A549 (cell line): ENCODE measurements around the gene TLCD4. TPM values are rescaled to one million over a fixed set of nuclear protein-coding genes. Genes with fewer than 3 reads are reported as not detected.

ENCODE experiments used
- ATAC-seq, 2 experiments: fragments of 200-7000 bp in 1 of 2; fragments of >200 bp in 1 of 2; cut with Nextera tagmentation in 1 of 2; cut with Tn5 transposase in 1 of 2; 3 replicates each; pipeline versions ENCODE4 v1.8.0 to v1.9.1; 2018 to 2020; ENCODE audit warnings: mild to moderate bottlenecking in 1 of 2, moderate library complexity in 1 of 2
- CTCF ChIA-PET: fragments of 300-600 bp; sonication (Branson Sonifier 250); formaldehyde crosslinking; extraction: SDS; loops from one replicate; lab custom pipeline; 2021; ENCODE audit warnings: antibody characterized with exemption, inconsistent platforms; lab: Yijun Ruan, JAX
- POLR2A ChIA-PET: fragments of 350-600 bp; formaldehyde crosslinking; extraction: SDS; loops from one replicate; lab custom pipeline; 2021; ENCODE audit warnings: antibody characterized with exemption, inconsistent platforms; lab: Yijun Ruan, JAX
- DNase-seq, 2 experiments: peaks; one replicate each; pipeline versions ENCODE4 v3.0.0 to v3.0.0-alpha.2; 2011 to 2016; ENCODE audit warnings: low read depth in 1 of 2, low spot score in 1 of 2
- FAIRE-seq: peaks from 2 replicates; lab custom pipeline; 2011; peaks lifted over from hg19 to GRCh38; lab: Jason Lieb, UNC
- H3K27ac ChIP-seq, 2 experiments: fragments of >200 bp; sonication (Bioruptor Twin); formaldehyde crosslinking; 3 replicates each; pipeline ENCODE4 v1.5.1; 2016 to 2017
- H3K4me1 ChIP-seq: fragments of >200 bp; sonication (Bioruptor Twin); formaldehyde crosslinking; 3 replicates; pipeline ENCODE4 v1.6.1; 2016
- H3K4me2 ChIP-seq: fragments of >200 bp; sonication (Bioruptor Twin); formaldehyde crosslinking; 3 replicates; pipeline ENCODE4 v1.6.1; 2016
- H3K4me3 ChIP-seq: fragments of >200 bp; sonication (Bioruptor Twin); formaldehyde crosslinking; 3 replicates; pipeline ENCODE4 v1.5.1; 2016
- H3K9me3 ChIP-seq: fragments of >200 bp; sonication (Bioruptor Twin); formaldehyde crosslinking; 3 replicates; pipeline ENCODE4 v1.6.1; 2016
- CBX8 ChIP-seq: fragments of 200-600 bp; sonication (generic); IDR thresholded peaks from 2 replicates; pipeline ENCODE4 v1.6.1; 2016
- CEBPB ChIP-seq, 2 experiments: fragments of >200 bp in 1 of 2; sonication (Bioruptor Twin) in 1 of 2; formaldehyde crosslinking in 1 of 2; IDR thresholded peaks; 2 replicates each; pipeline ENCODE4 v1.6.1; 2012 to 2016
- CHD2 ChIP-seq: fragments of 150-350 bp; IDR thresholded peaks from 2 replicates; pipeline ENCODE4 v1.6.1; 2014; ENCODE audit warnings: low read length; ENCODE audit not compliant: partially characterized antibody
- CHD4 ChIP-seq: fragments of 200-600 bp; sonication (generic); IDR thresholded peaks from 2 replicates; pipeline ENCODE4 v1.6.1; 2016; ENCODE audit warnings: antibody characterized with exemption, mild to moderate bottlenecking, borderline replicate concordance
- CTCF ChIP-seq: fragments of >200 bp; sonication (Bioruptor Twin); formaldehyde crosslinking; IDR thresholded peaks from 3 replicates; pipeline ENCODE4 v1.5.1; 2016
- E2F6 ChIP-seq: IDR thresholded peaks from 2 replicates; pipeline ENCODE4 v1.6.1; 2012; ENCODE audit warnings: low read depth, borderline replicate concordance
- FOSB ChIP-seq: fragments of 250-450 bp; sonication (Bioruptor Pico); IDR thresholded peaks from 2 replicates; pipeline ENCODE4 v1.5.0; 2020; ENCODE audit warnings: mild to moderate bottlenecking, moderate library complexity
- HOXB5 ChIP-seq: fragments of 250-450 bp; sonication (Bioruptor Pico); IDR thresholded peaks from 2 replicates; pipeline ENCODE4 v1.5.0; 2020; ENCODE audit warnings: mild to moderate bottlenecking, moderate library complexity
- JUN ChIP-seq, 2 experiments: fragments of >200 bp; sonication (Bioruptor Twin); formaldehyde crosslinking; IDR thresholded peaks; 2 replicates in 1 of 2; 3 replicates in 1 of 2; pipeline ENCODE4 v1.6.1; 2016 to 2017
- KDM1A ChIP-seq: fragments of 200-600 bp; sonication (generic); IDR thresholded peaks from 2 replicates; pipeline ENCODE4 v1.6.1; 2016; ENCODE audit warnings: low read depth, mild to moderate bottlenecking
- MAX ChIP-seq: IDR thresholded peaks from 2 replicates; pipeline ENCODE4 v1.6.1; 2012
- NFE2L2 ChIP-seq: fragments of 150-350 bp; conservative IDR thresholded peaks from 2 replicates; pipeline ENCODE4 v1.6.1; 2014; ENCODE audit warnings: low read length
- PBX3 ChIP-seq: IDR thresholded peaks from 2 replicates; pipeline ENCODE4 v1.6.1; 2012
- POLR2AphosphoS2 ChIP-seq: conservative IDR thresholded peaks from 2 replicates; pipeline ENCODE4 v1.6.1; 2012; ENCODE audit warnings: low read length, improper control_type of control experiment, inconsistent platforms
- RAD21 ChIP-seq, 2 experiments: fragments of >200 bp in 1 of 2; sonication (Bioruptor Twin) in 1 of 2; formaldehyde crosslinking in 1 of 2; IDR thresholded peaks in 1 of 2; conservative IDR thresholded peaks in 1 of 2; 2 replicates in 1 of 2; 3 replicates in 1 of 2; pipeline ENCODE4 v1.6.1; 2012 to 2018; ENCODE audit warnings: inconsistent platforms in 1 of 2
- RFX5 ChIP-seq: fragments of 450-650 bp; IDR thresholded peaks from 2 replicates; pipeline ENCODE4 v1.7.1; 2014; ENCODE audit warnings: antibody characterized with exemption, mild to moderate bottlenecking, moderate library complexity
- SMC3 ChIP-seq: fragments of >200 bp; sonication (Bioruptor Twin); formaldehyde crosslinking; IDR thresholded peaks from 3 replicates; pipeline ENCODE4 v1.6.1; 2018; ENCODE audit warnings: inconsistent platforms
- SREBF2 ChIP-seq: fragments of 450-650 bp; IDR thresholded peaks from 2 replicates; pipeline ENCODE4 v1.6.1; 2014; ENCODE audit warnings: mild to moderate bottlenecking, moderate library complexity
- TP53 ChIP-seq: fragments of 250-450 bp; sonication (Bioruptor Pico); IDR thresholded peaks from 2 replicates; pipeline ENCODE4 v1.5.0; 2021; ENCODE audit warnings: mild to moderate bottlenecking, moderate library complexity
- USF2 ChIP-seq: fragments of 450-650 bp; IDR thresholded peaks from 2 replicates; pipeline ENCODE4 v1.6.1; 2014; ENCODE audit warnings: antibody characterized with exemption
- ZFP36 ChIP-seq: fragments of 450-650 bp; IDR thresholded peaks from 2 replicates; pipeline ENCODE4 v1.6.1; 2014; ENCODE audit warnings: borderline replicate concordance; ENCODE audit not compliant: partially characterized antibody
- WGBS: methylation state at CpG from one replicate; pipeline ENCODE4 v1.1.6; 2017; ENCODE audit errors: missing lambda C conversion rate; 5-methylcytosine and 5-hydroxymethylcytosine counted together
- polyA plus RNA-seq, 4 experiments: library from polyadenylated mRNA; depleted of rRNA in 3 of 4; stranded (reverse); fragments of >200 nt; fragmentation: RNase III in 1 of 4; extraction: RNeasy Plus Mini Kit Qiagen cat#74134 plus additional on column Dnase treatment in 1 of 4; gene quantifications; 2 replicates in 3 of 4; 3 replicates in 1 of 4; pipeline ENCODE4 v1.2.3, GENCODE V29; 2011 to 2017

TLCD4 gene
- polyA plus RNA-seq, 2 of the 4 experiments (the other 2 are of a cell fraction) = 14.2 to 24.1 TPM

- POLR2A ChIA-PET = interaction anchor here (0.8 kb wide), 1 partner anchor 119 kb away, joined by 3 read pairs; the partner anchor contains the start of gene RWDD3
These were observed 1.4 kb upstream of the TLCD4 start for GRCh38 chr1:95115708-95116137.

GRCh38 chr1:95116580-95117206 lies 462 bp upstream of the TLCD4 start:
- Histone ChIP-seq H3K4me1 (peaks cover 33% of the 10 kb centered on the region), H3K9me3 (no peaks in the 10 kb centered on the region), H3K27ac (peak overlapping the region; percentile 97 to 100), H3K4me3 (peak overlapping the region; percentile 99), H3K4me2 (peak overlapping the region; percentile 87)
- FAIRE-seq = no peak
- TF ChIP-seq ZFP36 (no peak), E2F6 (no peak), PBX3 (no peak), MAX (peak; percentile 76), RAD21 (conservative IDR thresholded peaks at IDR 0.05 in 1 of 2, IDR thresholded peaks at IDR 0.05 in 1 of 2) (peak; percentile 46 to 54; a peak in 4 of 5 replicates), SREBF2 (no peak), CHD2 (no peak), CEBPB (IDR thresholded peaks at IDR 0.05) (no peak), CTCF (peak; percentile 61), USF2 (no peak), POLR2AphosphoS2 (no peak), SMC3 (peak; percentile 57)
- POLR2A ChIA-PET = interaction anchor here (0.6 to 3.2 kb wide), 6 partner anchors 11 to 117 kb away, joined by 3 to 26 read pairs (median 3); partner anchors contain the start of genes ALG14 and RWDD3
- peak; percentile 92 to 93 for ATAC-seq
- WGBS = 1% methylated on average over 17 of the region's 17 CpGs
- peak; percentile 74 to 80 for DNase-seq
- CTCF ChIA-PET = interaction anchor here (0.7 to 2.9 kb wide), 24 partner anchors 11 to 262 kb away, joined by 3 to 20 read pairs (median 5); partner anchors contain the start of genes ALG14 and RWDD3

More at GRCh38 chr1:95115708-95116137, 1.4 kb upstream of the TLCD4 start:
- ATAC-seq (no peak), FAIRE-seq (no peak), DNase-seq (no peak)
- Histone ChIP-seq H3K27ac (peak overlapping the region; percentile 56 to 97; a peak in 2 of 6 replicates), H3K4me2 (peak overlapping the region; percentile 87; the same call in 2 of the 3 replicates), H3K9me3 (no peaks in the 10 kb centered on the region), H3K4me1 (peaks cover 31% of the 10 kb centered on the region), H3K4me3 (no peak overlapping the region)
- 67% methylated on average over 3 of the region's 3 CpGs for WGBS
- CTCF ChIA-PET = interaction anchor here (0.7 to 2.9 kb wide), 12 partner anchors 11 to 261 kb away, joined by 3 to 16 read pairs (median 4); partner anchors contain the start of genes ALG14 and RWDD3
- TF ChIP-seq CEBPB (IDR thresholded peaks at IDR 0.05) (peak; percentile 56 to 64; a peak in 3 of 4 replicates), JUN (IDR thresholded peaks at IDR 0.05) (no peak)

GRCh38 chr1:95118067-95118499 lies 928 bp downstream of the TLCD4 start:
- Histone ChIP-seq H3K4me3 (peak overlapping the region; percentile 99), H3K4me1 (peaks cover 42% of the 10 kb centered on the region), H3K9me3 (no peaks in the 10 kb centered on the region), H3K27ac (peak overlapping the region; percentile 97 to 100), H3K4me2 (peak overlapping the region; percentile 87)
- ATAC-seq = no peak
- no peak for FAIRE-seq
- WGBS = 6% methylated on average over 10 of the region's 10 CpGs
- DNase-seq = peak in 1 of 2 experiments; percentile 11
- POLR2A ChIA-PET = interaction anchor here (0.7 to 3.2 kb wide), 3 partner anchors 21 to 115 kb away, joined by 3 to 26 read pairs (median 9); partner anchors contain the start of genes ALG14 and RWDD3
- CTCF ChIA-PET = interaction anchor here (0.9 to 2.8 kb wide), 11 partner anchors 9 to 116 kb away, joined by 3 to 20 read pairs (median 5); partner anchors contain the start of genes ALG14 and RWDD3
- TF ChIP-seq CHD2 = no peak
- TF ChIP-seq TP53 (CRISPR knock-in tag) = no peak
- no peak for TF ChIP-seq ZFP36
- TF ChIP-seq RFX5 = no peak
- no peak for TF ChIP-seq RAD21 (conservative IDR thresholded peaks at IDR 0.05 in 1 of 2, IDR thresholded peaks at IDR 0.05 in 1 of 2)
- no peak for TF ChIP-seq CTCF
- no peak for TF ChIP-seq SREBF2
- TF ChIP-seq KDM1A = no peak
- TF ChIP-seq NFE2L2 = no peak
- TF ChIP-seq HOXB5 (CRISPR knock-in tag) = no peak
- no peak for TF ChIP-seq JUN (IDR thresholded peaks at IDR 0.05)
- TF ChIP-seq PBX3 = no peak
- no peak for TF ChIP-seq CHD4
- TF ChIP-seq FOSB (CRISPR knock-in tag) = no peak
- TF ChIP-seq CBX8 = no peak
